Stimulated activated CD8-positive, alpha-beta memory T cell treated with anti-CD3 and anti-CD28 coated beads, Interleukin-4, amount 100 ng/mL, for 24 hours (primary cell): Measurements from ENCODE around the gene ZFYVE19.

Experiments used
- DNase-seq: peaks from one replicate; pipeline ENCODE4 v3.0.0-alpha.2; 2020; ENCODE audit warnings: low read depth

ZFYVE19 gene

GRCh38 chr15:40775740-40776536 is 31.0 kb upstream of the ZFYVE19 start:
- no peak for DNase-seq

- peak; percentile 46 for DNase-seq
These were observed 30.2 kb upstream of the ZFYVE19 start for GRCh38 chr15:40776537-40777141.

DNA sequence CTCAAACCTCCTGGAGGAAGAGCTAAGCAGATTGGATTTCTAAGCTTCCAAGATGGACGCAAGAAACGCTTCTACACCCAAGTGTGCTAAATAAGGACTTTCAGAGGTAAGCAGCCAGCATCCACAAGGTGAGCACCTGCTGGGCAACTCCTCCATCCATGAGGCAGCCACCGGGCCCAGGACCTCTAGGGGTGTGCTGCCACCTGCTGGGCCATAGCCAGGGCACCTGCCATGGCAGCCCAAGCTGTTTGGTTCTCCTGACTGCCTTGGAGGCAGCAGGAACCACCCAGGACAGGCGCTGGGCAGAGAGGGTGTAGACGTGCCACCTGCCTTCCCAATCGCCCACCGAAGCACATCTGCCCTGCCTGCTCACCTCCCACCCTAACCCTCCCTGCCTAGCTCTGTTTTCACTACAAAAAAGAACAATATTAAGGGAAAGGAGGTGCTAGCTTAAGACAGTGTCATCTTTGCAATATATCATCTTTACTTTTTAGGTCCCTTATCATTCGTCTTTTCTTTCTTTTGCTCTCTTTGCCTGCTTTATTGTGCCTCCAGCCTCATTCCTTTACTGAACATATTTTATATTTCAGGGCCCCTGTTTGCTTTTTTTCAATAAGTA is 24.2 kb upstream of the ZFYVE19 start:
- peak; percentile 65 for DNase-seq

- DNase-seq: no peak
These were observed 21.7 kb upstream of the ZFYVE19 start for GRCh38 chr15:40785164-40785563.

- no peak for DNase-seq
These were observed 21.1 kb upstream of the ZFYVE19 start for GRCh38 chr15:40785814-40786213.

- DNase-seq: peak; percentile 56
These were observed 19.5 kb upstream of the ZFYVE19 start for GRCh38 chr15:40787344-40787841.

DNA sequence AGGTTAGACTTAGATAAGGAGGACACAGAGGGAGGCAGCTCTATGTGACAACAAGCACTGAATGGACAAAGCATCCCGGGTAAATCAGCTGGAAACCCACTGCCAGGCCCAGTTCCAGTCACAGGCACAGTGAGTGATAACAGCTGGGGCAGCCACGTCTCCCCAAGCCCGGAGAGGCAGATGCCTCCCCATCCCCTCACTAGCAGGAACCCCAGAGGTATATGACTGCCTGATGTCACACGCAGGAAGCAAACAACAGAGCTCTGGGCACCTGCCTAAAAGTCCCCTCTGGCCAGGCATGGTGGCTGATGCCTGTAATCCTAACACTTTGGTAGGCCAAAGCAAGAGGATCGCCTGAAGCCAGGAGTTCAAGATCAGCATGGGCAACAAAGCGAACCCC is 18.9 kb upstream of the ZFYVE19 start:
- no peak for DNase-seq

GRCh38 chr15:40789119-40789518 is 17.8 kb upstream of the ZFYVE19 start:
- DNase-seq: no peak

DNA sequence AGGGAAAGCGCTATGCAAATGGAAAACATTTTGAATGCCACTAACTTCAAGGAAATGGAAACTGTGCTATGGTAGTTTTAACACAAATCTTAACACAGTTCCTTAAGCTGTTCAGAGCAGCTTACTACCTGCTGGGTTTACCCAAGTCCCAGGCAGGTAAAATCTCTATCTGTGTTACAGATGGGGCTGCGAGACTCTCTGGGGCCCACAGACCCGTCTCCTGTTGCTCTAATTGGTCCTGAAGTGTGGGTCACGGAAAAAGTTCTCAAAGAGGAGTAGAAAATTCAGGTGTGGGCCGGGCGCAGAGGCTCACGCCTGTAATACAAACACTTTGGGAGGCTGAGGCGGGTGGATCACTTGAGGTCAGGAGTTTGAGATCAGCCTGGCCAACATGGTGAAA is 16.9 kb upstream of the ZFYVE19 start:
- no peak for DNase-seq

- no peak for DNase-seq
These were observed 16.2 kb upstream of the ZFYVE19 start for GRCh38 chr15:40790718-40791117.

DNA sequence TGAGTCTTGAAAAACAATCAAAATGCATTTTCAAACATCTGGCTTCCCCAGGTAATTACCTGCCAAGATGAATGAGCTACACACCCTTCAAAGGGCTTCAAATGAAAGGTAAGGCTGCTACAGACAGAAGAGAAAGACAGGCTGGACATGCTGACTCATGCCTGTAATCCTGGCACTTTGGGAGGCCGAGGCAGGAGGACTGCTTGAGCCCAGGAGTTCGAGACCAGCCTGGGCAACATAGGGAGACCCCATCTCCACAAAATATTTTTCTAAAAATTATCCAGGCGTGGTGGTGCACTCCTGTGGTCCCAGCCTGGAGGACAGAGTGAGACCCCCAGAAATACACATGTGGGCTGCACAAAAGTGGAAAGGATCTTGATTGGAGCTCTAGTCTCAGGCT is 14.5 kb upstream of the ZFYVE19 start:
- no peak for DNase-seq

DNA sequence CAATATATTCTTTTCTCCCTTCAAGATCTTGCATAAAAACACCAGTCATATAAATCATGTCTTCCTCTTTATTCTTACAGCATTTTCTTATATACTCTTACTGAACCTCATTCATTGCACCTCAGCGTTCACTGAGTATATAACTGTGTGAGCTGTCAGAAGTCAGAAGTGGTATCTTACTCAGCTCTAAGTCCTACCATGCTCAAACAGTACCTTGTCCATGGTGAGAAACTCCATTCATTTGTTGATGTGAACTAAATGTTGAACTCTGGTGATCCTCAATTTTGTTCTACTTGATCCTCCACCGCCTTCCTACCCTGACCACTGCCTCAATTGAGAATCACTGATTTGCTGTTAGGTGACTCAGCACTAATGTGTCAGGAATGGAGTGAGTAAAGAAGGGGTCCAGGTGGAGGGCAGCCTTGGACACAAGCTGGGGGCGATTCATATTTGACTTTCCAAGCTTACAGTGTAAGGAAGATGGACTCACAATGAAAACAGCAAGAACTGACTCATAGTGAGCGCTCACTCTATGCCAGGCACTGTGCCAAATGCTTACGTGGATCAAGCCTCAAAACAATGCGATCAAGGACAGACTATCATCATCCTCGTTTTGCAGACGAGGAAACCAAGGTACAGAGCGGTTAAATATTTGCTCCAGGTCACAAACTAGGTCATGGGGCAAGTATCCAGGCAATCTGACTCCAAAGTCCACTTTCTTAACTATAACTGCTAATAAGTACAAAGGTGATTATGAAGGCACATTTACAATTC is 13.5 kb upstream of the ZFYVE19 start:
- no peak for DNase-seq

DNA sequence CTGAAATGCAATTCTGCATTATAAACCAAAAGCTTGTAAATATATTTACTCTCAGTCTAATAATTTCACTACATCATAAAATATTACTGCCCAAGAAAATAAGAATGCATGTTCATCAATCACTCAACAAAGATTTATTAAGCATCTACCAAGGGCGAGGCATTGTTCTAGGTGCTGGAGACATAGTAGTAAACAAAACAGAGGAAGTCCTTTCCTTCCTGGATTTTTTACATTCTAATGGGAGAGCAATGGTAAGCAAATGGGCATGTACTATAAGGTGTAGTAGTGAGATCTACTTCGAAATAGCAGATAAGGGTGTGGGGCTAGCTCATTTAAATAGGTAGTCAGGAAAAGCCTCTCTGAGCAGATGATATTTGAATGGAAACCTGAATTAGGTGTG is 10.8 kb upstream of the ZFYVE19 start:
- DNase-seq: no peak

GRCh38 chr15:40796512-40796911 is 10.4 kb upstream of the ZFYVE19 start:
- DNase-seq: no peak

DNA sequence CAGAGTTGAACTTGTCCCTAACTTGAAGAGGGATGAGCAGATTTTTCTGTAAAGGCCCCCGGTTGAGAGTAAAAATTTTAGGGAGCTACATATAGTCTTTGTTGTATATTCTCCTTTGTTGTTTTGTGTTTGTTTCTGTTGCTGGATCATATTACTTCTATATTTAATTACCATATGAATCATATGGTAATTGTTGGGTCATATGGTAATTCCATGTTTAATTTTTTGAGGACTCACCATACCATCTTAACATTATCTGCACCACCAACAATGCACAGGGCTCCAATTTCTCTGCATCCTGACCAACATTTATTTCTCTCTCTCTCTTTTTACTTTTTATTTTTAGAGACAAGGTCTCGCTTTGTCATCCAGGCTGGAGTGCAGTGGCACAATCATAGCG is 7.4 kb upstream of the ZFYVE19 start:
- DNase-seq: no peak

GRCh38 chr15:40803076-40803475 is 3.8 kb upstream of the ZFYVE19 start:
- DNase-seq: no peak

DNA sequence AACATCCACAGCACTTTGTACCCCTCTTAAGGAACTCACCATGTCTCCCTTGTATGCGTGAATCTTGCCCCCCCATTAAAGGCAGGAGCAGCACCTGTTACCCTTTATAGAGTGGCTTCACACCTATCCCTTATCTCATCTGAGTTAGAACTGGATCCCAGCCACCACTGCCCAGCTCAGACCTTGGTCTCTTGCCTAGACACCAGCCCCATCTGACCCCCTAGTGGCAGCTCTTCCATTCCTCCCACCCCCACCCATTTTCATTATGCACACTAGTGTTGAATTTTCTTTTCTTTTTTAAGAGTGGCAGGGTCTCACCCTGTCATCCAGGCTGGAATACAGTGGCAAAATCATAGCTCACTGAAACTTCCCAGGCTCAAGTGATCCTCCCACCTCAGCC is 3.2 kb upstream of the ZFYVE19 start:
- DNase-seq: no peak

DNA sequence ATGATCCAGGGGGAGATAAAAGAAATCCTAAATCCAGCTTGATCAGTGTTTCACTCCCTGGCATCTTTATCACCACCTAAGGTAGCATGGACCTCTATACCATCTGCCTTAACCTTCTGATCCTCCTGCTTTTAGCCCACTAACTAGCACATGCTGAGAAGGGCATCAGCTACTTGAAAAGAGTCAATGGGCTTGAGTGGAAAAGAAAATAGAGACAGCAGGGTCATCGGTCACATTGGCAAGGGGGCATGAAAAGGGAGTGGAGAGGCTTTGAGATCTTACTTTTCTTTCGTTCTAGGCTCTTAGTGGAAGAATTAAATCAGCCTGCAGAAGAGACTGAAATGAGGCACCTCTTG is 239 bp upstream of the ZFYVE19 start:
- no peak for DNase-seq

GRCh38 chr15:40807888-40808461 is 1.1 kb downstream of the ZFYVE19 start:
- no peak for DNase-seq

- DNase-seq: no peak
These were observed 2.1 kb downstream of the ZFYVE19 start for GRCh38 chr15:40808861-40809450.

DNA sequence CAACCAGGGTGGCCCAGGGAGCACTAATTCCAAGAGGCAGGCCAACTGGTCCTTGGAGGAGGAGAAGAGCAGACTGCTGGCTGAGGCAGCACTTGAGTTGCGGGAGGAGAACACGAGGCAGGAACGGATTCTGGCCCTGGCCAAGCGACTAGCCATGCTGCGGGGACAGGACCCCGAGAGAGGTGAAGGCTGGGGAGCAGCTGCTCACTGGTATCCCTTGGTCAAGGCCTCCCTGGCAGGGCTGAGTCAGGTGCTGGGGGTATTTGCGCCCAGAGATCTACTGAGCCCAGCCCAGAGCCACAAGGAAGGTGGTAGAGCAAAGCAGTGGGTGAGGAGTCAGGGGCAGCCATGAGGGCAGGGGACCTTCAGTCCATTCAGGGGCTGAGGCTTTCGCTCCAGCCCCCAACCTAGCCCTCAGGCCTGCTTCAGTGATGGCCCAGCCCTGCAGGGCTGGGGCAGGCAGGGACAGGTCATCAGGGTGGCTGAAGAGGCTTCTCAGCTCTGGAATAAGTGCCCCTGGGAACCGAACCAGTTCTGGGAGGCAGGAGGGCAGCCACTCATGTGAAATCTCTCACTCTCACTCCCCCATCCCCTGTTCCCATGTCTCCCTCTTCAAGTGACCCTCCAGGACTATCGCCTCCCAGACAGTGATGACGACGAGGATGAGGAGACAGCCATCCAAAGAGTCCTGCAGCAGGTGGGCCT is 6.0 kb downstream of the ZFYVE19 start:
- DNase-seq: no peak
